PC-3 (cell line): ENCODE results near the gene MVB12B.

Experiments used
- CTCF ChIP-seq: fragments of 300-600 bp; sonication (generic); conservative IDR thresholded peaks from 2 replicates; pipeline ENCODE4 v1.5.1; 2017; ENCODE audit warnings: antibody characterized with exemption, low read depth, mild to moderate bottlenecking, low read length
- EZH2 ChIP-seq: fragments of 300-600 bp; sonication (generic); IDR thresholded peaks from one replicate; pipeline ENCODE4 v1.6.1; 2017; ENCODE audit warnings: antibody characterized with exemption, mild to moderate bottlenecking, low read length; ENCODE audit not compliant: unreplicated experiment
- EZH2phosphoT487 ChIP-seq: fragments of 300-600 bp; sonication (generic); IDR thresholded peaks from 2 replicates; pipeline ENCODE4 v1.6.1; 2018; ENCODE audit warnings: mild to moderate bottlenecking, antibody characterized with exemption, low read length, borderline replicate concordance

DNA sequence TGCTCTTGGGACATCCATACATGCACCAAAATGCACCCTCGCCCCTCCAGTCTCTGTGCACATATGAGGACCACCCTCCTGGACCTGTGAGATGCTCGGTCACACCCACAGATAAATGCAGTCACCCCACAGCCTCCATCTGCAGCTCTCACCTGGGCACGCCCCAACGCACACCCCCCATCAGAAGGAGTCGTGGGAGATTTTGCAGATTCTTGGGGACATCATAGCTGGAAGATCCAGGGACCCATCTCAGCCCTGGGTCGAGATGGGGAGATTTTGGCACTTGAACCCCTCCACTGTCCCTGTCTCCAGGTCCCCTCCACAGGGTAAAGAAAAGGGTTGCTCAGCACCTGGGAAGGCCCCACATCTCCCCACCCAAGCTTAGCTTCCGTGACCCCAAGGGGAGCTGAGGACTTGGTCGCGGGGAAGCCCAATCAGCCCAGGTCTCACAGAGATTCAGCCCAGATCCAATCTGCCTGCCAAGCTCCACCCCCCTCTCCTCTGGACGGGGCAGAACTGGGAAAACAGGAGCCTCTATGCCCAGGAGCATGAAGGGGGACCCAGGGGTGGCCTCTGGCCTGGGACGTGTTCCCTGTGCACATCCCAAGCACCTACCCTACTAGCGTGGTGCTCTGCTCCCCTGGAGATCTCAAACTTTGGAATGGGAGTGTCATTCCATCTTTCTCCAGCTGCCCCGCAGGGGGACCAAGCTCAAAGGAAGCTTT is 197.9 kb downstream of the MVB12B start:
- TF ChIP-seq CTCF (no peak), EZH2 (no peak), EZH2phosphoT487 (no peak)
